Ovary (tissue), 3 donors: ENCODE results near the gene C16orf95.

Source experiments
- CTCF ChIP-seq, 3 donors: fragments of 450-650 bp in 2 of 3; fragments of 200-600 bp in 1 of 3; IDR thresholded peaks; one replicate each; pipeline versions ENCODE4 v1.5.1 to v1.8.0; 2016 to 2022; ENCODE audit warnings: antibody characterized with exemption in 3 of 3, mild to moderate bottlenecking in 1 of 3
- EP300 ChIP-seq: sonication (generic); formaldehyde crosslinking; IDR thresholded peaks from one replicate; pipeline ENCODE4 v1.6.1; 2017; ENCODE audit warnings: antibody characterized with exemption
- POLR2A ChIP-seq: fragments of 450-650 bp; IDR thresholded peaks from one replicate; pipeline ENCODE4 v1.6.1; 2017; ENCODE audit warnings: antibody characterized with exemption, mild to moderate bottlenecking, moderate library complexity
- donor health status: DM: no; HTN: no; CAD: no.

GRCh38 chr16:87316923-87317749, at the start of gene C16orf95:
- TF ChIP-seq POLR2A = peak; percentile 96
- TF ChIP-seq CTCF (IDR thresholded peaks at IDR 0.05) = peak; percentile 39 to 75 (median 60)
- no peak for TF ChIP-seq EP300
